Psoas muscle (tissue), 8 donors: ENCODE measurements around the gene RACGAP1. TPM values are rescaled to one million over a fixed set of nuclear protein-coding genes. Genes with fewer than 3 reads are reported as not detected.

ENCODE experiments used
- ATAC-seq, 4 donors: fragments of 200-7000 bp; cut with Tn5 transposase; one replicate each; pipeline ENCODE4 v1.9.1; 2020; ENCODE audit warnings: moderate library complexity in 3 of 4, mild to moderate bottlenecking in 2 of 4
- DNase-seq, 2 donors: peaks; one replicate each; pipeline ENCODE4 v3.0.0-alpha.2; 2020
- H3K27ac ChIP-seq: fragments of 200-600 bp; one replicate; pipeline ENCODE4 v1.8.0; 2022
- H3K27me3 ChIP-seq, 3 donors: fragments of 200-600 bp in 1 of 3; one replicate each; pipeline versions ENCODE4 v1.6.1 to v1.8.0; 2013 to 2022; ENCODE audit warnings: low read length in 2 of 3, mild to moderate bottlenecking in 2 of 3, moderate library complexity in 1 of 3; ENCODE audit not compliant: insufficient read depth in 3 of 3
- H3K36me3 ChIP-seq, 2 donors: fragments of 200-600 bp in 1 of 2; one replicate each; pipeline versions ENCODE4 v1.6.1 to v1.8.0; 2013 to 2022; ENCODE audit warnings: low read depth in 1 of 2, mild to moderate bottlenecking in 1 of 2, moderate library complexity in 1 of 2; ENCODE audit not compliant: insufficient read depth in 1 of 2
- H3K4me1 ChIP-seq: fragments of 200-600 bp; one replicate; pipeline ENCODE4 v1.8.0; 2022
- H3K4me3 ChIP-seq: fragments of 200-600 bp; one replicate; pipeline ENCODE4 v1.8.0; 2022; ENCODE audit warnings: mild to moderate bottlenecking
- H3K9me3 ChIP-seq: fragments of 200-600 bp; one replicate; pipeline ENCODE4 v1.8.0; 2022
- CTCF ChIP-seq: fragments of 200-600 bp; IDR thresholded peaks from one replicate; pipeline ENCODE4 v1.8.0; 2022; ENCODE audit warnings: antibody characterized with exemption
- WGBS, 3 donors: extraction: QIAGEN DNeasy Blood & Tissue Kit; methylation state at CpG; one replicate each; pipeline versions ENCODE4 v1.1.6 to v1.1.7; 2013; 5-methylcytosine and 5-hydroxymethylcytosine counted together
- intact Hi-C, 2 donors: fragments of 100-400 bp; cut with DNase I; formaldehyde crosslinking; loops; one replicate each; pipeline versions ENCODE4 v1.11.0 to v1.14.2; 2022
- polyA plus RNA-seq, 3 donors: library from polyadenylated mRNA; stranded (reverse); fragments of 200-250 nt; gene quantifications; one replicate each; pipeline ENCODE4 v1.2.3, GENCODE V29; 2013
- total RNA-seq, 4 donors: library from RNA; stranded (reverse); fragmentation: NEBNext Ultra II Directional in 2 of 4; extraction: Animal tissue kit (Norgen Biotek cat#: 25700) in 2 of 4; gene quantifications; one replicate each; pipeline versions ENCODE4 v1.2.1 to v1.2.4, GENCODE V29; 2021 to 2023
- donor health status: healthy with polysubstance abuse.
- donor health status: DM: no; HTN: no; CAD: no; lungs with moderate emphysema.
- donor health status: Bipolar disorder and iron deficiency.
- donor health status: healthy.
- donor health status: DM: yes; HTN: yes; CAD: no.
- donor health status: DM: no; HTN: no; CAD: no.
- donor health status: DM: no; HTN: no; CAD: no.
- donor health status: DM: yes; HTN: yes; CAD: no.

Gene RACGAP1
- total and polyA plus RNA-seq, 7 donors = 3.4 to 15.3 (median 5.4) TPM

DNA sequence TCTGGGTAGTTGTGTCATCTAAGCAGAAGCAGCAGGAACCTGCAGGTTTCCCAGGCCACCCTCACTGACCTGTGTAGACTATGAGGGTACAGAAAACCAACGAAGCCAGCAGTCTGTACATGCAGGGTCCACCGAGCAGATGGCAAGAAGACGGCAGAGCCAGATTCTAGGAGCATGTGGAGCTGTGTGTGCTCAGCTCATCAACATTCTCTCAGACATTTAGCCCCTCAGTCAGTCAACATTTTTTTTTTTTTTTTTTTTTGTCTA lies 24.8 kb upstream of the RACGAP1 start:
- ATAC-seq (peak in 1 of 4 donors; percentile 26), DNase-seq (no peak)
- Histone ChIP-seq H3K4me1 (no peaks in the 10 kb centered on the region), H3K27me3 (peaks cover 0 to 36% (median 2%) of the 10 kb centered on the region in 3 donors), H3K4me3 (no peak overlapping the region), H3K36me3 (no peaks in the 10 kb centered on the region), H3K27ac (no peak overlapping the region), H3K9me3 (no peaks in the 10 kb centered on the region)
- 63 to 68% (median 65%) methylated on average over 3 of the region's 3 CpGs for WGBS, 3 donors
- TF ChIP-seq CTCF = no peak
- intact Hi-C loops = no loop called here

DNA sequence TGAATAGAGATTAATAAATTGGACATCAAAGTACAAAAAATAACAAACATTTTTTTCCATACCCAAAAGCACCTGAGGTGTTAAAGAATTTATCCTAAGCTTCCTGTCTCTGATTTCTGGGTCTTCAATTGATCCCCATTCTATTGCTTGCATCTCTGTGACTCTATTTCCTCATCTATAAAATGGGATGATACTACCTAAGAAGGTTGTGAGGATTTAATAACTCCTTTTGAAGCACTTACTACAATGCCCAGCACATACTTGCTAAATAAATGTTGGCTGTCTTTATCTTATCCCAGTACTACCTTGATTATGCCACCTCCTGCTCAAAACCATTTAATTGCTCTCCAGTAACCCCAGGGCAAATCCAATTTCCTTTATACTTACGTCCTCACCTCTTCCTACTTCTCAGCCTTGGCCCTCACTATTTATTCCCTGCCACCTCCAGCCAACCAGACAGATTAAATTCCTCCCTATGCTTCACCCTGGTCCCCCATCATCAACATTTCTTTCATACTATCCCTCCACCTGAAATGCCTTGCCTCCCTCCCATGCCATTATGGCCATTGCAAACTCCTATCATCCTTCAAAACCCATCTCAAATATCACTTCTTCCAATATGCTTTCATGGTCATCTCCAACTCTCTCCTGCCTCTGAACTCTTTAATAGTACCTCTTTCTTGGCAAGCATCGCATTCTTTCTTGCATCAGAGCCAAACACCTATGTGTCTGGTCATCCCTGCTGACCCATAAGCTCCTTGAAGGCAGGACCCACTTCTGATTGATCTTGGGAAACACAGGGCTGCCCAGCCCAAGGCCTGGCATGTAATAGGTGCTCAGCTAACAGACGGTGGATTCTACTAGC lies 24.2 kb upstream of the RACGAP1 start:
- intact Hi-C loops = no loop called here
- WGBS, 3 donors = 80 to 95% (median 85%) methylated on average over 3 of the region's 3 CpGs
- no peak overlapping the region for H3K27ac ChIP-seq
- peaks cover 0 to 36% (median 2%) of the 10 kb centered on the region in 3 donors for H3K27me3 ChIP-seq
- DNase-seq (no peak), ATAC-seq (no peak)
- no peak overlapping the region for H3K4me3 ChIP-seq
- TF ChIP-seq CTCF = no peak
- H3K36me3 ChIP-seq = no peaks in the 10 kb centered on the region
- no peaks in the 10 kb centered on the region for H3K9me3 ChIP-seq
- no peaks in the 10 kb centered on the region for H3K4me1 ChIP-seq

GRCh38 chr12:50047693-50048250 lies 22.5 kb upstream of the RACGAP1 start:
- Histone ChIP-seq H3K4me1 (no peaks in the 10 kb centered on the region), H3K27me3 (peaks cover 0 to 33% (median 2%) of the 10 kb centered on the region in 3 donors), H3K4me3 (no peak overlapping the region), H3K36me3 (no peaks in the 10 kb centered on the region), H3K27ac (no peak overlapping the region), H3K9me3 (no peaks in the 10 kb centered on the region)
- DNase-seq (no peak), ATAC-seq (no peak)
- TF ChIP-seq CTCF = no peak
- 91 to 95% (median 93%) methylated on average over 7 of the region's 7 CpGs for WGBS, 3 donors
- intact Hi-C loops = no loop called here

DNA sequence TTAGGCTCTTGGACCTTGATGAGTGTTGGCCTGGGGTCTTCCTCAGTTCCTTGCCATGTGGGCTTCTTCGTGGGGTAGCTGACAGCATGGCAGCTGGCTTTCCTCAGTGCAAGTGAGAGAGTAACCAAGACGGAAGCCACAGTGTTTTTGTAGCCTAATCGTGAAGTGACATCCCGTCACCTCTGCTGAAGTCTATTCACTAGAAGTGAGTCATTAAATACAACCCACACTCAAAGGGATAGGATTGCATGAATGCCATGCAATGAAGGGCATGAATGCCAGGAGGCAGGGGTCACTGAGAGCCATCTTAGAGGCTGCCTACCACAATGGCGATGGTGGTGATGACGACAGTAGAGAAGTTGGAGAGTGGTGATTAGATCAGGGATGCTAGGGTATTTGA lies 18.6 kb upstream of the RACGAP1 start:
- no peaks in the 10 kb centered on the region for H3K36me3 ChIP-seq
- DNase-seq (no peak), ATAC-seq (no peak)
- H3K9me3 ChIP-seq = no peaks in the 10 kb centered on the region
- WGBS, 3 donors = 69 to 74% (median 71%) methylated on average over 6 of the region's 6 CpGs
- H3K4me1 ChIP-seq = no peaks in the 10 kb centered on the region
- no peak overlapping the region for H3K4me3 ChIP-seq
- TF ChIP-seq CTCF = no peak
- no peak overlapping the region for H3K27ac ChIP-seq
- intact Hi-C loops = loop anchor here in 1 of 2 donors (1.0 kb wide), 1 partner anchor 29 kb away; no protein-coding TSS in a partner anchor
- H3K27me3 ChIP-seq = peaks cover 0 to 4% (median 0%) of the 10 kb centered on the region in 3 donors
